Endothelial cell of umbilical vein (primary cell): Measurements from ENCODE around the gene NEK2. TPM values are rescaled to one million over a fixed set of nuclear protein-coding genes. Genes with fewer than 3 reads are reported as not detected.

Experiments used
- BruUV-seq: library from RNA; stranded (reverse); fragments of 400-500 nt; replicated peaks from 2 replicates; lab custom pipeline; 2021; lab: Mats Ljungman, UMichigan
- CTCF ChIA-PET: fragments of 300-600, 350-600 bp; sonication (Branson Sonifier 250); formaldehyde crosslinking; loops from one replicate; lab custom pipeline; 2021; ENCODE audit warnings: antibody characterized with exemption, inconsistent platforms; lab: Charles Lee
- POLR2A ChIA-PET: fragments of 300-600, 350-600 bp; sonication (Branson Sonifier 250); formaldehyde crosslinking; loops from one replicate; lab custom pipeline; 2021; ENCODE audit warnings: antibody characterized with exemption, inconsistent platforms; lab: Charles Lee
- DNase-seq: peaks from one replicate; pipeline ENCODE4 v3.0.0-alpha.2; 2011; ENCODE audit warnings: low read depth, low spot score
- FAIRE-seq: peaks from 2 replicates; lab custom pipeline; 2011; peaks lifted over from hg19 to GRCh38; lab: Jason Lieb, UNC
- H2AFZ ChIP-seq: 2 replicates; pipeline ENCODE4 v1.6.0; 2012; ENCODE audit warnings: low read depth, low read length, control low read depth, inconsistent platforms
- H3K27ac ChIP-seq: 2 replicates; pipeline ENCODE4 v1.5.1; 2011; ENCODE audit warnings: low read depth, mild to moderate bottlenecking, control low read depth, low read length, moderate library complexity; ENCODE audit not compliant: insufficient read depth
- H3K27me3 ChIP-seq, 2 experiments: 2 replicates each; pipeline versions ENCODE4 v1.6.0 to v1.6.1; 2011; ENCODE audit warnings: low read length in 2 of 2, mixed read lengths in 1 of 2; ENCODE audit not compliant: control insufficient read depth in 2 of 2, insufficient read depth in 2 of 2
- H3K36me3 ChIP-seq, 2 experiments: 2 replicates in 1 of 2; 3 replicates in 1 of 2; pipeline ENCODE4 v1.5.1; 2011; ENCODE audit warnings: low read length in 2 of 2, mild to moderate bottlenecking in 1 of 2, moderate library complexity in 1 of 2; ENCODE audit not compliant: control insufficient read depth in 2 of 2, insufficient read depth in 2 of 2; ENCODE audit errors: extremely low read depth in 1 of 2
- H3K4me1 ChIP-seq: 3 replicates; pipeline ENCODE4 v1.5.1; 2011; ENCODE audit warnings: mild to moderate bottlenecking, low read length; ENCODE audit not compliant: control insufficient read depth, insufficient read depth; ENCODE audit errors: extremely low read depth
- H3K4me2 ChIP-seq: 2 replicates; pipeline ENCODE4 v1.6.1; 2011; ENCODE audit warnings: low read length, control low read depth, mixed read lengths; ENCODE audit not compliant: insufficient read depth
- H3K4me3 ChIP-seq, 3 experiments: fragments of 200-600 bp in 1 of 3; sonication (generic), shearing (Covaris generic) in 1 of 3; replicated peaks in 1 of 3; 2 replicates each; pipeline ENCODE4 v1.5.1; 2011 to 2016; ENCODE audit warnings: control low read depth in 3 of 3, low read length in 3 of 3, mild to moderate bottlenecking in 2 of 3, inconsistent platforms in 1 of 3, low read depth in 1 of 3, moderate library complexity in 1 of 3; ENCODE audit not compliant: insufficient read depth in 1 of 3
- H3K79me2 ChIP-seq: 2 replicates; pipeline ENCODE4 v1.6.0; 2012; ENCODE audit warnings: low read length, inconsistent platforms; ENCODE audit not compliant: control insufficient read depth, insufficient read depth
- H3K9ac ChIP-seq: replicated peaks from 2 replicates; pipeline ENCODE3; 2011; ENCODE audit warnings: low read length, control low read depth; ENCODE audit not compliant: insufficient read depth; ENCODE audit errors: extremely low read depth
- H3K9me1 ChIP-seq: replicated peaks from 3 replicates; pipeline ENCODE4 v1.6.0; 2011; ENCODE audit warnings: mild to moderate bottlenecking, low read length; ENCODE audit not compliant: control insufficient read depth, insufficient read depth; ENCODE audit errors: extremely low read depth
- H3K9me3 ChIP-seq: replicated peaks from 2 replicates; pipeline ENCODE4 v1.5.1; 2012; ENCODE audit warnings: low read length, inconsistent platforms; ENCODE audit not compliant: control insufficient read depth, insufficient read depth
- H4K20me1 ChIP-seq: replicated peaks from 2 replicates; pipeline ENCODE3; 2011; ENCODE audit warnings: mild to moderate bottlenecking, low read length; ENCODE audit not compliant: control insufficient read depth, insufficient read depth; ENCODE audit errors: extremely low read depth
- EZH2 ChIP-seq: IDR thresholded peaks from 2 replicates; pipeline ENCODE4 v1.6.1; 2012; ENCODE audit warnings: borderline replicate concordance, low read depth, mild to moderate bottlenecking, moderate library complexity, low read length, inconsistent platforms; ENCODE audit not compliant: severe bottlenecking
- FOS ChIP-seq: IDR thresholded peaks from 2 replicates; pipeline ENCODE4 v1.6.1; 2011; ENCODE audit warnings: mild to moderate bottlenecking, low read length, moderate library complexity, borderline replicate concordance; ENCODE audit not compliant: insufficient read depth
- GATA2 ChIP-seq: IDR thresholded peaks from 2 replicates; pipeline ENCODE4 v1.7.0; 2011; ENCODE audit warnings: low read depth, mild to moderate bottlenecking, moderate library complexity, mixed read lengths, low read length; ENCODE audit not compliant: insufficient read length, insufficient read depth
- JUN ChIP-seq: IDR thresholded peaks from 2 replicates; pipeline ENCODE4 v1.6.1; 2011; ENCODE audit warnings: borderline replicate concordance, low read depth; ENCODE audit not compliant: insufficient read length, insufficient read depth
- MYC ChIP-seq: IDR thresholded peaks from one replicate; pipeline ENCODE4 v1.6.1; 2011; ENCODE audit warnings: mild to moderate bottlenecking, low read depth, low read length
- POLR2A ChIP-seq: IDR thresholded peaks from 2 replicates; pipeline ENCODE4 v1.6.1; 2012; ENCODE audit warnings: low read depth, mild to moderate bottlenecking, control low read depth, low read length
- POLR2AphosphoS5 ChIP-seq: IDR thresholded peaks from 2 replicates; pipeline ENCODE4 v1.6.1; 2012; ENCODE audit warnings: low read depth, mild to moderate bottlenecking, control low read depth, low read length, moderate library complexity; ENCODE audit not compliant: insufficient read depth
- dilution Hi-C: fragments of 300-500 bp; cut with MboI; formaldehyde crosslinking; loops from one replicate; pipeline ENCODE4 v1.15.0; 2019; ENCODE audit warnings: low sequenced_read_pairs; ENCODE audit not compliant: extremely low pct_ligation_motif_present
- intact Hi-C: fragments of 100-400 bp; cut with micrococcal nuclease; formaldehyde crosslinking; loops from one replicate; pipeline ENCODE4 v1.10.0; 2022
- polyA plus RNA-seq, 4 experiments: library from polyadenylated mRNA; depleted of rRNA in 3 of 4; stranded (reverse) in 3 of 4; unstranded in 1 of 4; fragments of >200 nt; gene quantifications; 2 replicates each; pipeline versions ENCODE4 v1.2.1 to v1.2.3, GENCODE V29; 2011 to 2012; ENCODE audit warnings: missing spikeins in 1 of 4
- total RNA-seq: library from RNA; stranded (reverse); gene quantifications from 2 replicates; pipeline ENCODE4 v1.2.3, GENCODE V29; 2021
- TF ChIP-seq, protein P1 (sequence below): IDR thresholded peaks from 2 replicates; pipeline ENCODE4 v1.6.1; 2011; ENCODE audit not compliant: insufficient read depth, insufficient read length
- TF ChIP-seq, protein P2 (sequence below), 2 donors: IDR thresholded peaks; 1 replicate in 1 of 2; 2 replicates in 1 of 2; pipeline ENCODE4 v1.5.1; 2011; ENCODE audit warnings: low read length in 2 of 2, mild to moderate bottlenecking in 2 of 2, moderate library complexity in 2 of 2, control low read depth in 1 of 2, inconsistent platforms in 1 of 2, low read depth in 1 of 2; ENCODE audit not compliant: insufficient read depth in 1 of 2; ENCODE audit errors: extremely low read depth in 1 of 2

Gene NEK2
- total and polyA plus RNA-seq, 2 donors (not counting 3 experiments of a cell fraction or from before 2014, with no cell fraction given), result 6.6 to 19.0 TPM

DNA sequence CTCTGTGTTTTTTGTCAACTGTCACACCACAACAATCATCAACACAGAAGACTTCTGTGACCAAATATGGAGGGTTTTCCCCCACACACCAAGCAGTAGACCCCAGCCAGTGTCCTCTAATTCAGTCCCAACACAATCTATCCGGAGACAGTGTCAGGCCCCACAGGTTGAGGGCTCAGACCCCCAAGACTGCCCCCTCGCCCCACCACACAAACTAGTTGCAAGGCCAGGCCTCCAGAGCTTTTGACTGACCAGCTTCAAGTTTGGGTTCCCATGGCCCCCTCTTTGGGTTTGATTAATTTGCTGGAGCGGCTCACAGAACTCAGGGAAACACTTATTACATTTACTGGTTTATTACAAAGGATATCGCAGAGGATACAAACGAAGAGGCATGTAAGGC is 37.2 kb downstream of the NEK2 start:
- Histone ChIP-seq H4K20me1 (no peaks in the 10 kb centered on the region), H2AFZ (no peak overlapping the region), H3K4me3 (no peak overlapping the region), H3K27ac (no peak overlapping the region), H3K9me3 (no peaks in the 10 kb centered on the region), H3K9ac (no peak overlapping the region), H3K4me1 (peaks cover 20% of the 10 kb centered on the region), H3K9me1 (no peaks in the 10 kb centered on the region), H3K27me3 (no peaks in the 10 kb centered on the region), H3K79me2 (no peaks in the 10 kb centered on the region), H3K36me3 (no peaks in the 10 kb centered on the region), H3K4me2 (no peak overlapping the region)
- dilution Hi-C loops, result no loop called here
- no peak for DNase-seq
- CTCF ChIA-PET, result interaction anchor here (0.9 to 3.8 kb wide), 2 partner anchors 10 to 15 kb away, joined by 4 to 15 read pairs; no protein-coding TSS in a partner anchor
- no peak for FAIRE-seq
- POLR2A ChIA-PET, result no interaction called here
- intact Hi-C loops, result no loop called here
- BruUV-seq, result no TSS peak
- TF ChIP-seq JUN (no peak), POLR2AphosphoS5 (no peak), EZH2 (no peak), POLR2A (no peak), MYC (no peak), GATA2 (no peak), FOS (no peak)
- TF ChIP-seq, protein P1, sequence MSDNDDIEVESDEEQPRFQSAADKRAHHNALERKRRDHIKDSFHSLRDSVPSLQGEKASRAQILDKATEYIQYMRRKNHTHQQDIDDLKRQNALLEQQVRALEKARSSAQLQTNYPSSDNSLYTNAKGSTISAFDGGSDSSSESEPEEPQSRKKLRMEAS, result no peak
- TF ChIP-seq, protein P2, sequence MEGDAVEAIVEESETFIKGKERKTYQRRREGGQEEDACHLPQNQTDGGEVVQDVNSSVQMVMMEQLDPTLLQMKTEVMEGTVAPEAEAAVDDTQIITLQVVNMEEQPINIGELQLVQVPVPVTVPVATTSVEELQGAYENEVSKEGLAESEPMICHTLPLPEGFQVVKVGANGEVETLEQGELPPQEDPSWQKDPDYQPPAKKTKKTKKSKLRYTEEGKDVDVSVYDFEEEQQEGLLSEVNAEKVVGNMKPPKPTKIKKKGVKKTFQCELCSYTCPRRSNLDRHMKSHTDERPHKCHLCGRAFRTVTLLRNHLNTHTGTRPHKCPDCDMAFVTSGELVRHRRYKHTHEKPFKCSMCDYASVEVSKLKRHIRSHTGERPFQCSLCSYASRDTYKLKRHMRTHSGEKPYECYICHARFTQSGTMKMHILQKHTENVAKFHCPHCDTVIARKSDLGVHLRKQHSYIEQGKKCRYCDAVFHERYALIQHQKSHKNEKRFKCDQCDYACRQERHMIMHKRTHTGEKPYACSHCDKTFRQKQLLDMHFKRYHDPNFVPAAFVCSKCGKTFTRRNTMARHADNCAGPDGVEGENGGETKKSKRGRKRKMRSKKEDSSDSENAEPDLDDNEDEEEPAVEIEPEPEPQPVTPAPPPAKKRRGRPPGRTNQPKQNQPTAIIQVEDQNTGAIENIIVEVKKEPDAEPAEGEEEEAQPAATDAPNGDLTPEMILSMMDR (IDR thresholded peaks at IDR 0.05; ENCODE audit: extremely low read depth in 1 of 2, insufficient read depth in 1 of 2, low read depth in 1 of 2, low read length in 2 of 2), result no peak
